Stimulated activated CD4-positive, alpha-beta T cell treated with anti-CD3 and anti-CD28 coated beads, Interleukin-15, amount 100 ng/mL, for 1 hour (primary cell): Measurements from ENCODE around the gene KLF8.
"Not testable (repeated sequence)": the region's sequence is repeated elsewhere in the genome, so short reads cannot be mapped to it uniquely, and the experiment has no call there.

Experiments used
- DNase-seq, 2 donors: peaks; one replicate each; pipeline ENCODE4 v3.0.0-alpha.2; 2020; ENCODE audit warnings: low read depth in 1 of 2, low spot score in 1 of 2

Gene KLF8

DNA sequence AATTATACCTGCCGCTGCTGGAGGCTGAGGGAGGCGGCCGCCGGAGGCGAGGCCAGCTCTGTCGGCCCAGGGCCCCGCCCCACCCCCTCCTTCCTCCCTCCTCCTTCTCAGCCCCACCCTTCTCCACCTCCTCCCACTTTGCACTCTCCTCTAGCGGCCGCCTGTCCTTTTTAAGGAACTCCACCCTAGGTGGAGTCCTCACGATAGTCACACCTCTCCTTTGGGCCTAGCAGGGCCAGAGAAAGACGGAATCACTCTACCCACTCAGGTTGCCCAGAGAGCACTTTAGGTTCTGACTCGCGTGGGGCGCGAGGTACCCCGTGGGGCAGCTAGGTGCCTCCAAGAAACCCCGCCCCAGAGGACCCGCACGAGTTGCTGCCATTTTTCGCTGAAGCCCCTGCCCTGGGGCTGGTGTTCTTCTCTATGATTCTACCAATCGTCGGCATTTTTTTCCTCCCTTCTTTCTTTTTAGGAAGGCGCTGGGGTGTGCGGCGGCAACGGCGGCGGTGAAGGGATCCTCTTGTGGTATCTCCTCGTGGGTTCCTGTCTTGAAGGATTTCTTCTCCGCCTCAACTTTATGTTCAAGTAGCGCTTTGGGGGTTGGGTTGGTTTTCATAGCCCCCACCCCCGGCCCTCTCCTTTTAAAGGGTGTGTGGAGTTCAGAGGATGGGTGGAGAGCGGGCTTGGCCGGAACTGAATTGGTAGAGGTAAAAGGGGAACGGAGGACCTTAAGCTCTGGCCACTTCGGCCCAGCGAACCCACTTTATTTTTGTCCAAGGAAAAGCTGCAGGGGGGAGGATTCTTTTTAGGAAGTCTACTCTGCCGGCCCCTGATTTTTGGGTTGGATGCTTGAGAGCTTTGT lies at the start of gene KLF8:
Gene KLF8 (plus strand): TSS at position 136 of the 862 bp plus-strand sequence. CDS start 979 bp downstream, outside the sequence.
- no peak for DNase-seq

DNA sequence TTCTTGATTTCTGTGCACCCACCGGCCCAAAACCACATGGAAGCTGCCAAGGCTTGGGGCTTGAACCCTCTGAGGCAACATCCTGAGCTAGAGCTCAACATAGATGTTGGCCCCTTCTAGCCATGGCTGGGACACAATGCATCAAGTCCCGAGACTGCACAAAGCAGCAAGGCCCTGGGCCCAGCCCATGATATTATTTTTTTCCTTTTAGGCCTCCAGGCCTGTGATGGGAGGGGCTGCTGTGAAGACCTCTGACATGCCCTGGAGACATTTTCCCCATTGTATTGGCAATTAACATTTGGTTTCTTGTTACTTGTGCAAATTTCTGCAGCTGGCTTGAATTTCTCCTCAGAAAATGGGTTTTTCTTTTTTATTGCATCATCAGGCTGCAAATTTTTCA lies 25.2 kb upstream of the KLF8 start:
- DNase-seq = not testable (repeated sequence)

DNA sequence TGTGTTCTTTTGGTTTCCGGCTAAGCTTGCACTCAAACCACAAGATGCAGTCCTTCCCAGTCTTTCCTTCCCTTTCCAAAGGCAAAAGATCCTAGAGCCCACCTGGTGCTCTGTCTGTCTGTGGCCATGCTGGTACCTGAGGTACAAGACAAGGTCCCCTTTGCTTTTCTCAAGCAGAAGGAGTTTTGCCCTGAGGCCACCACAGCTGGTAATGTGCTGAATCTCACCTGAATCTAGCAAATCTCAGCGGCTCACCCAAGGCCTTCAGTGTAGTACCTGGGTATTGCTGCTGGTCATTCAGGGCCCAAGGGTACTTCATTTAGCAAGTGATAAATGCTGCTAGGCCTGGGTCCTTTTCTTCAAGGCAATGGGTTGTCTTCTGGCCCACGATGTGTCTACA lies 20.5 kb upstream of the KLF8 start:
- no peak for DNase-seq

DNA sequence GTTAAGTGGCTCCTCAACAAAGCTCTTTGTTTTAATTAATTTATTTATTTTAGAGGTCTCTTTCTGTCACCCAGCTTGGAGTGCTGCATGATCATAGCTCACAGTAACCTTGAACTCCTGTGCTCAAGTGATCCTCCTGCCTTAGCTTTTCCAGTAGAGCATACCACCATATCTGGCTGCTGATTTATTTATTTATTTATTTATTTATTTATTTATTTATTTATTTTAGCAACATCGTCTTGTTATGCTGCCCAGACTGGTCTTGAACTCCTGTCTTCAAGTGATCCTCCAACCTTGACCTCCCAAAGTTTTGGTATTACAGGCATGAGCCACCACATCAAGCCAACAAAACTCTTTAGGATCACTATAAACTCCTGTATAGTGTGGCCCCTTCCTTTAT lies 15.8 kb upstream of the KLF8 start:
- DNase-seq = no peak

DNA sequence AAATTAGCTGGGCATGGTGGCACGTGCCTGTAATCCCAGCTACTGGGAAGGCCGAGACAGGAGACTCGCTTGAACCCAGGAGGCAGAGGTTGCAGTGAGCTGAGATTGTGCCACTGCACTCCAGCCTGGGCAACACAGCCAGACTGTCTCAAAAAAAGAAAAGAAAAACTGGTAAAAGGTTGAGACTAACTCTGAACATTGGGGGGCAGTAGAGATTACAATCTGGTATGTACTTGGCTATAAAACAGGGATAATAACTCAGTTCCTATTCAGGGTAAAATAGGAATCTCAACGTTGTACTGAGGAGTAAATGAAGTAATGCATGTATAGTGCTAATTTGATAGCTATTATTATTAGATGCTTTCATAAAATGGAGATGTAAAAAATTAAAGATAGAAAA lies 12.5 kb upstream of the KLF8 start:
- DNase-seq = no peak

DNA sequence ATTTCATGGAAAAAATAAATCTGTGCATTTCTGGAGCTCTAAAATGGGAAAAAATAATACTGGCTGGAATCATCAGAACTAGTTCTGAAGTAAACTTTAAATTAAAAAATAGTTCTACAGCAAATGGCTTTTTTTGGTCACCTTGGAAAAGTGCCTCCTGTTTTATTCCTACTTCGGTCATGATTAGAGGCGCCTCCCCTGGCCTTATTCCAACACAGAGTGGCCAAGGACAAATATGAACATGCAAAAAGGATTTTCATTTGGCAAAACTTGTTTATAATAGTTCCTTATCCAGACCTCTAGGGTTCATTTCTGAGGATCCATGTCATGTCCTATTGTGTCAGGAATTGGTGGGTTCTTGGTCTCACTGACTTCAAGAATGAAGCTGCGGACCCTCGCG lies 11.1 kb upstream of the KLF8 start:
- DNase-seq = no peak

DNA sequence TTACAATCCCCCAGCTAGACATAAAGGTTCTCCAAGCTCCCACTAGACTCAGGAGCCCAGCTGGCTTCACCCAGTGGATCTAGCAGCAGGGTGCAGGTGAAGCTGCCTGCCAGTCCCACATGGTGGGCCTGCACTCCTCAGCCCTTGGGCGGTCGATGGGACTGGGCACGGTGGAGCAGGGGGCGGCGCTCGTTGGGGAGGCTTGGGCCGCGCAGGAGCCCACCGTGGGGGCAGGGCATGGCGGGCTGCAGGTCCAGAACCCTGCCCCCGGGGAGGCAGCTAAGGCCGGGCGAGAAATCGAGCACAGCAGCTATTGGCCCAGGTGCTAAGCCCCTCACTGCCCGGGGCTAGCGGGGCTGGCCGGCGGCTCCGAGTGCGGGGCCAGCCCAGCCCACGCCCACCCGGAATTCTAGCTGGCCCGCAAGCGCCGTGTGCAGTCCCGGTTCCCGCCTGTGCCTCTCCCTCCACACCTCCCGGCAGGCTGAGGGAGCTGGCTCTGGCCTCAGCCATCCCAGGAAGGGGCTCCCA lies 9.6 kb upstream of the KLF8 start:
- DNase-seq = no peak

DNA sequence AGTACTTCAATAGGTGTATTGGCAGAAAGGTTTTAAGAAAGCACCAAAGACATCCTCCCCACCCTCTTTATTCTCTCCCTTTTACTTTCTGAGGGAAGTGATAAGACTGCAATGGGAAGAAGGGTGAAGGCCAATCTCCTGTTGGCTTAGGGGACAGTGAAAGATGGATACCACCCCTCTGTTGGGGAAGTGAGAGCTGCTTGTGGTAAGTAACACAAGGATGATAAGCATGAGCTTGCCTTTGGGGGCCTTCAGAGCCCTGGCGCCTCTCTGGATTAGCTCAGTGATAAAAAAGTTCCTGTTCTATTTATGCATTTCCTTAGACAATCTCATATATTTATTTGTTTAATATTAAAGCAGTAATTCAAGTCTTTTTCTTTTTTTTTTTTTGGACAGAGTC lies 5.2 kb upstream of the KLF8 start:
- DNase-seq = no peak

DNA sequence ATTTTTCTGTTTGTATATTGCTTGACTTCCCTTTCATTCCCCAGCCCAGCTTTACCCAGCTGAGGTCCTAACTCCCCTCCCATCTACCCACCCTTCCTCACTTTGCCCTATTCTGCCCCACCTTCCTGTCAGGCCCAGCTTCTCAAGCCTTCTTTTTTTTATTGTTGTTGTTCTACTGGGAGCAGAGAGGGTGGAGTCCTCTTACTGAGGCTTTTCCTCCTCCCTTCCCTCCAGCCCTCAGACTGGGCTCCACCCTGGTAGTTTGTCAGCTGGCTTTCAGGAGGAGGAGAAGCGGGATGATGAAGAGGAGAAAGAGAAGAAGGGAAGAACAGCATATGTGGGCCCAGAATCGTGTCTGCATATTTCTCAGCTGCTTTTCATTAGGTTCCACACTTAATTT lies 3.2 kb upstream of the KLF8 start:
- no peak for DNase-seq

DNA sequence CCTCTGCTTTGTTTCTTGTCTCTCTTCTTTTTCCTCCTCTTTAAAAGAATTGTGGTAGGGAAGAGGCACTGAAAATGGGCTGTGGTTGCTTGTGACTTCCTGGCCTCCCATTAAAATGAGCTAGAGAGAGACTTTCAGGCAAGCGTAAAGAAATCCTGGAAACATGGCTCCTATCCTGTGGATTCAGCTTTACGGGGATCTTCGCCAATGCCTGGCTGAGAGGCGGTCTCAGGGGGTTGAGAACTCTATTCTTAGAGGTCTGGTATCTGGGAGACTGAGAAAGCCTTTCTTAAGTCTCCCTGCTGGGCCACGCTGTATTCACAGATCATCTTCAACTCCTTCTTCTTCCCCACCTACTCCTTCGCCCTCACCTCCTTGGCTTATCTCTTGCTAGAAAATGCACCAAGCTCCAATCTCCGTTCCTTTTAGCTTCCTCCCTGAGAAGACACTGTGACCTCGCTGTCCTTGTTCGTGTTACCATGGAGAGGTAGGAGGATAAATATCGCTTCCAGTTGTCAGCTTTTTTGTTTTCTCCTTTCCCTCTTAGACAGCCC lies 542 bp upstream of the KLF8 start:
- DNase-seq = no peak

DNA sequence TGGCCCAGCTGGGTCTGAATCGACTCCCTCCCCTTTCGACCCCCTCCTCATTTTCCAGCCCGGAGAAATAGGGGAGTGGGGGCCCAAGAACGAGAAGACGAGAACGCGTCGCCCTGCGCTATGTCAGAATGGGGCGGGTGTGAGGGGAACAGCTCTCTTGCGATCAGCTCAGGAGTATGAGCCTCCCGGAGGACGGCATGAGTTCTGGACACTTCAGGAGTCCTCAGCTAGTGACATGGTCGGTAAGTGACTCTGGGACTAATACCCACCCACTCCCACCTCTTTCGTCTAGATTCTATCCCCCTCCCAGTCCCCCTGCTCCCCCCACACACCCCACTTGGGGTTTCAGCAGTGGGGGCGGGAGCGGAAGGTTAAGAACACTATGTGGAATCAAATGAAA lies 944 bp downstream of the KLF8 start:
- DNase-seq = no peak

DNA sequence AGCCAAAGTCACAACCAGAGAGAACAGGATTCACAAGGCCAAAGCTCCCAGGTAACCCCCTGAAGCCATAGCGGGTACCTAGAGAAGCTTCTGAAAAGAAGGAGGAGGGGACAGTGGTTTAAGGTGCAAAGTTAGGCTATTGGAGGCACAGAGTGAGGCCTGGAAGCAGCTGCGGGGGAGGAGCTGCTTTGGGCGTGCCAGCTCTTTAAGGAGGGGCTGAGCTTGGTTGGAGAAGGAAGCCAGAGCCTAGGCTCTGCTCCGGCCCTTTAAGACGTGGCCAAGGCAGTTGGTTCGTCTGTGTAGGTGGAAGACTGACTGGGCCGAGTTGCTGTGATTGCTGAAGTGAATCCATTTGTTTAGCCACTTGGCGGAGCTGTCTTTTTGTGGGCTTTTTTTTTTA lies 1.5 kb downstream of the KLF8 start:
- no peak for DNase-seq

DNA sequence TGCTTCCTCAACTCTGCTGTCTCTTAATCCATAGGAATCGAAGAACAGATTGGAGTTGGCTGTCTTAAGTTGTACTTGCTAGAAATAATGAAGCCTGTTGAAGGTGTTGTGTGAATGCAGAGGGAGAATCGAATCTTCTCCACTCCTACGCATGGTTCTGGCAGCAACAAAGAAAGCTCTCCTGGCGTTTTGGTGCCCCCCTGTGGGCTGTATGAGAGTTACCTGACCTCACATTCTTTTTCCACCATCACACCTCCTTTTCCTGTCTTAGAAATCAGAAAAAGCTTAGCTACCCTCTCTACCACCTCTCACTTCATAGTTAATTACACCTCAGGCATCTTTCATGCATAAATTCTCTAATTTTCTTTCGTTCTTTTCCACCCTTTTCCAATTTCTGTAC lies 16.3 kb downstream of the KLF8 start:
- peak; percentile 13 to 21 for DNase-seq

DNA sequence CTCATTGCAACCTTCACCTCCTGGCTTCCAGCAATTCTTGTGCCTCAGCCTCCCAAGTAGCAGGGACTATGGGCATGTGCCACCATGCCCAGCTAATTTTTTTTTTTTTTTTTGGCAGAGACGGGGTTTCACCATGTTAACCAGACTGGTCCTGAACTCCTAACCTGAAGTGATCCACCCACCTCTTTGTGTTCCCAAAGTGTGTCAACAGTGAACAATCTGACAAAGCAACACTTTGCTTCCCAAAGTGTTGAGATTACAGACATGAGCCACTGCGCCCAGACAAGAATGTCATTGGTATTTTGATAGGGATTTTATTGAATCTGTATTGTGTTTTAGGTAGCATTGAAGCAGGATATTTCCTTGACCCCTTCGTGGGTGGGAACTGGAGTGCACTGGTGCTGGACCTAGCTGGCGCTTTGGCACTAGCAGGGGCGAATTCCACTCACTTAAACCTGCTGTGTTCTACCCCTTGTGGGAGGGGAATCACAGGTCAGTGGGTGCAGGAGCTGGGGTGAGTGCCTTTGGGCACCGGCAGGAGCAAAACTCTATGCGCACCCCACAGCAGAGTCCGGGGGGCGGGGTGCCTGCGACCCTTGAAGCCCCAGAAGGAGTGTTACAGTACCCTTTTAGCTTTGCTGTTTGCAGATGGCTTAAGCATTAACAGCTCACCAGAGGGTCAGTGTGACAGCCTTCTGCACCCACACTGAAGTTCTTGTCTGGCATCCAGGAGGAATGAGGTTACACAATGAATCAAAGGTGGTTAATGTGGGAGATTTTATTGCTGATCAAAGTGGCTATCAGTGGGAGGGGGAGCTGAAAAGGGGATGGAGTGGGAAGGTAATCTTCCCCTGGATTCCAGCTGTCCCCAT lies 21.9 kb downstream of the KLF8 start:
- DNase-seq = no peak

DNA sequence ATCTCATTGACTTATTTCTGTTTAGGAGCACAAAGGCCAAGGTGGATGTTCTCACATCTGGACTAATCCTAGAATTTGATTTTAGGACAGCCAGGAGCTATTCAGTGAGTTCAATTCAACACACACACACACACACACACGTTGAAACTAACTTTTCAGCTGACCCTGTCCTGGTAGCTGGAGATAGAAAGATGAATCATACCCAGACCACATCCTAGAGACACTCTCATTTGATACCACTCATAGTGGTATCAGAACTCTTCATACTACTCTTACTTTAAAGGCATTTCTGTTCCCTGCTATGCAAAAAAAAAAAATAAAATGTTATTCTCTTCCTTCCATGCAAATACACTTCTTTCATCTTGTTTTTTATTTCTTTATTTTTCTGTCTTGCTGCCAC lies 36.7 kb downstream of the KLF8 start:
- DNase-seq = no peak

DNA sequence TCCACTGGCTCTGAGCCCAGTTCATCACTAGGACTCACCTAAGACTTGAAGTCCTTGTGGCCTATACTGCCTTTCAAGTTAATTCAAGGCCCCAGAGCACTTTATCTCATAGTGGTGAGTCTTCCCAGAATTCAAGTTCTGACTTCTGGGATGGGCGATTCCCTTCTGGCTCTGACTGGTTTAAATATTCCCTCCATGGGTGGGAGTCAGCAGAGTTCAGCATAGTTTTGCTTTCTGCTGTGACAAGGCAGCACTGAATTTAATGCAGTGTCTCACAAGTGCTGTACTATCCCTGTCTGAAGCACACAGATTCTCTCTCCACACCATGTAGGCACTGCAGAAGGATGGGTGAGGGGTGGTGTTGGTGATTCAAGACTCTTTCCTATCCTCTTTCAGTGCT lies 46.5 kb downstream of the KLF8 start:
- no peak for DNase-seq

DNA sequence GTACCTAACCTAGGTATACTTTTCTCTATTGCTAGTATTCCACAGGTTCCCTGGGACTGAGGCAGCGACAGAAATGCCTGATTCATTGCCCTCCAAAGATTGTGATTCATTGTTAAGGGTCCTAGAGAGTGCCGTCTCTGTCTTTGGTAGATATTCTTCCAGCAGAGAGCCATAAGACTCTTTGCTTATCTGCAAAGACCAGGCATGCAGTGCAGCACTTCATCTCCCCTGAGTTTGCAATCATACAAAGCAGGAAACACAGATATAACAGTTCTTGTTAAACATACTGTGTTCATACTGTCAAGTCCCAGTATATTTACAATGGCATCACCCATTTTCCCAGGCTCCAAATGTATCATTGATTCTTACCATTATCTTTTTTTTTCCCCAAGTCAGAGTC lies 47.7 kb downstream of the KLF8 start:
- no peak for DNase-seq

DNA sequence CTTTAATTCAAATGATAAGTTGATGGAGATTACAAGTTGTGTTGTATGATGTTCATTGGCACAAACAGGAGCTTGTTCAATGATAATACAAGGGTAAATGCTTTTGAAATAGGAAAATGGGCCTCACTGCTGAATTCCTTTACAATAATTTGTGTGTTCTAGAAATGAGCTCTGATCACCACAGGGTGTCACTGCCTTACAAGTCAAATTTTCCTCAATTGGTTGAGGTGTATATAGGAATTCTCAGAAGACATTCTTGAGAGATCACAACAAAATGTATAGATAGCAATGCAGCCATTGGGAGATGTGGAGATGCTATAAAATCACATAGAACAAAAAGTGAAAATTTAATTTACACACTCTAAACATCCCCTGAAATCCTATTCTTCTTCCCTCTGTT lies 49.6 kb downstream of the KLF8 start:
- DNase-seq = no peak

DNA sequence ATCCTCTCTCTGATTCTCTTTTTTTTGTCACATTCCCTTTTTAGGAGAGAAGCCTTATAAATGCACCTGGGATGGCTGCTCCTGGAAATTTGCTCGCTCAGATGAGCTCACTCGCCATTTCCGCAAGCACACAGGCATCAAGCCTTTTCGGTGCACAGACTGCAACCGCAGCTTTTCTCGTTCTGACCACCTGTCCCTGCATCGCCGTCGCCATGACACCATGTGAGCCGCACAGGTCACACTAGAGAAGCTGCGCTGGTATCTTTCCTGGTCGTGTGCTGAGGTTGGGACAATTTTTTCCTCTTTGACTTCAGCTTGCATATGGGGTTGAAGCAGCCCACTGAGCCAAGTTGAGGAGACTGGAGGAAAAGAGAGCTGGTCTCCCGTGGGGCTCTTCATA lies 52.1 kb downstream of the KLF8 start:
- DNase-seq = no peak

DNA sequence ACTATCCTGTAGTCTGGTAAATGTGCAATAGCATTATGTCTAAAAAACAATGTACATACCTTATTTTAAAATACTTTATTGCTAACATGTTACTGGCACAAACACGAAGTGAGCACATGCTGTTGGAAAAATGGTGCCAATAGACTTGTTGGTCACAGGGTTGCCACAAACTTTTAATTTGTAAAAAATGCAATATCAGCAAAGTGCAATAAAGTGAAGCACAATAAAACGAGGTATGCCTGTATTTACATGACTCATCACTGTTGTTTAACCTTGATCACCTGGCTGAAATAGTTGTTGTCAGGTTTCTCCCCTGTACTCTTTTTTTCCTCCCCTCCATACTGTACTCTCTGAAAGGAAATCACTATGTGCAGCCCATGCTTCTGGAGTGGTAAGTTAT lies 56.5 kb downstream of the KLF8 start:
- DNase-seq = no peak

DNA sequence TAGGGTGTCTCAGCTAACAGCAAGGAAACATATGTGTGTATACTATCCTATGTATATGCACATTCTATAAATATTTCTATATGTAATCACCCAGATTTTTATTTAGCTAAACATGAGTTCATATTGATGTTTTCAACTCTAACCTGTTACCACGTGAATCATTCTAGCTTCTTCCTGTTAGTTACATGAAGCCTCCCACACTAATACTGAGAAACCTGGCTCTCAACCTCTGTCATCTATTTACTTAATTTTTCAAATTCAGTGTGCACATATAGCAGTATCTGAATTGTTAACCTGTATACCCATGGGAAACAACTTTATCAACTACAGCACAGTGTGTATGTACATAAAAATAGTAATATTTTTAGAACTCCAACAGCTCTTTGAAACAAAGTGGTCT lies 57.3 kb downstream of the KLF8 start:
- DNase-seq = no peak

DNA sequence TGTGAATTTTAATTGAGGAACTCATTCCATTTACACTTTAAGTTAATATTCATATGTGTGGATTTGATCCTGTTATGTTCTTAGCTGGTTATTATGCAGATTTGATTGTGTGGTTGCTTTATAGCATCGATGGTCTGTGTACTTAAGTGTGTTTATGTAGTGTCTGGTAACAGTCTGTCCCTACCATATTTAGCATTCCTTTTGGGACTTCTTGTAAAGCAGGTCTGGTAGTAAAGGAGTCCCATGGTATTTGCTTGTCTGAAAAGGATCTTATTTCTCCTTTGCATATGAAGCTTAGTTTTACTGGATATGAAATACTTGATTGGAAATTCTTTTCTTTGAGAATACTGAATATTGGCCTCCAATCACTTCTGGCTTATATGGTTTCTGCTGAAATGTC lies 76.6 kb downstream of the KLF8 start:
- DNase-seq = no peak
